ENCODE data around the gene SYTL2.

DNA sequence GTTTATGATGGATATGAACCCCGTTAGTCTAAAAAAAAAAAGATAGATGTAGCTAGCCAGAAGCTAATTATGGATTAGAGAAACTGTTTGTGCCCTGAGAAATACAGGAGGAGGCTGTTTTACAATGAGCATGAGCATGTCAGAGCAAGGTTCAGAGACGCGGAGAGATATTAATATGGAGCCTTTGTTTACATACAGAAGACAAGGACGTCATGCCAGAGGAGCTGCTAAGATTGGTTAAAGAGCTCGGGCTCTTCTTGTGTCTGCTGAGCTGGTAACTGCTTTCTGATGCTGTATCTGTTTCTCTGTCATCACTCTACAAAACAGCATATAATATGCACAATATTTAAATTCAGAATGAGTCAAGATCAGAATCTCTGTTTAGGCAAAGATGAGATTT lies 100.0 kb downstream of the SYTL2 start:
- TF ChIP-seq, protein P1, sequence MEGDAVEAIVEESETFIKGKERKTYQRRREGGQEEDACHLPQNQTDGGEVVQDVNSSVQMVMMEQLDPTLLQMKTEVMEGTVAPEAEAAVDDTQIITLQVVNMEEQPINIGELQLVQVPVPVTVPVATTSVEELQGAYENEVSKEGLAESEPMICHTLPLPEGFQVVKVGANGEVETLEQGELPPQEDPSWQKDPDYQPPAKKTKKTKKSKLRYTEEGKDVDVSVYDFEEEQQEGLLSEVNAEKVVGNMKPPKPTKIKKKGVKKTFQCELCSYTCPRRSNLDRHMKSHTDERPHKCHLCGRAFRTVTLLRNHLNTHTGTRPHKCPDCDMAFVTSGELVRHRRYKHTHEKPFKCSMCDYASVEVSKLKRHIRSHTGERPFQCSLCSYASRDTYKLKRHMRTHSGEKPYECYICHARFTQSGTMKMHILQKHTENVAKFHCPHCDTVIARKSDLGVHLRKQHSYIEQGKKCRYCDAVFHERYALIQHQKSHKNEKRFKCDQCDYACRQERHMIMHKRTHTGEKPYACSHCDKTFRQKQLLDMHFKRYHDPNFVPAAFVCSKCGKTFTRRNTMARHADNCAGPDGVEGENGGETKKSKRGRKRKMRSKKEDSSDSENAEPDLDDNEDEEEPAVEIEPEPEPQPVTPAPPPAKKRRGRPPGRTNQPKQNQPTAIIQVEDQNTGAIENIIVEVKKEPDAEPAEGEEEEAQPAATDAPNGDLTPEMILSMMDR (IDR thresholded peaks at IDR 0.05): no peak
- TF ChIP-seq POLR2A (IDR thresholded peaks at IDR 0.05): no peak
- no peak for TF ChIP-seq POLR2AphosphoS5 (IDR thresholded peaks at IDR 0.05)
